GM19193 (cell line): ENCODE results near the gene SFRP2.

Source experiments
- POLR2A ChIP-seq: IDR thresholded peaks from 4 replicates; pipeline ENCODE4 v1.6.1; 2011; ENCODE audit not compliant: insufficient read depth, insufficient read length; ENCODE audit errors: extremely low read depth

The SFRP2 gene

DNA sequence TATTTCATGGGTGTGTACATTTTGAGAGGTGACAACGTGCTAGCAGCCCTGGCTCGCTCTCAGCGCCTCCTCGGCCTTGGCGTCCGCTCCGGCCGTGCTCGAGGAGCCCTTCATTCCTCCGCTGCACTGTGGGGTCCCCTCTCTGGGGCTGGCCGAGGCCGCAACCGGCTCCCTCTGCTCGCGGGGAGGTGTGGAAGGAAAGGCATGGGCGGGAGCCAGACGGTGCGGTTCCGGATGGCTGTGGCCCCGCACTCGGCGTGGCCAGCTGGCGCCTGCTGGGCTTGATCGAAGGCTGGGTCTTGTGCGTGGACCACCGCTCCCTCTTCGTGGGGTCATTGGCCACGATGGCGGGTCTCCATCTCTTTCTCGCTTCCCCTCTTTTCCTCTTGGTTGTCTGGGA lies 17.2 kb upstream of the SFRP2 start:
- TF ChIP-seq POLR2A = no peak

GRCh38 chr4:153804722-153805121 lies 15.8 kb upstream of the SFRP2 start:
- TF ChIP-seq POLR2A = no peak

GRCh38 chr4:153799694-153800074 lies 10.8 kb upstream of the SFRP2 start:
- TF ChIP-seq POLR2A = no peak

DNA sequence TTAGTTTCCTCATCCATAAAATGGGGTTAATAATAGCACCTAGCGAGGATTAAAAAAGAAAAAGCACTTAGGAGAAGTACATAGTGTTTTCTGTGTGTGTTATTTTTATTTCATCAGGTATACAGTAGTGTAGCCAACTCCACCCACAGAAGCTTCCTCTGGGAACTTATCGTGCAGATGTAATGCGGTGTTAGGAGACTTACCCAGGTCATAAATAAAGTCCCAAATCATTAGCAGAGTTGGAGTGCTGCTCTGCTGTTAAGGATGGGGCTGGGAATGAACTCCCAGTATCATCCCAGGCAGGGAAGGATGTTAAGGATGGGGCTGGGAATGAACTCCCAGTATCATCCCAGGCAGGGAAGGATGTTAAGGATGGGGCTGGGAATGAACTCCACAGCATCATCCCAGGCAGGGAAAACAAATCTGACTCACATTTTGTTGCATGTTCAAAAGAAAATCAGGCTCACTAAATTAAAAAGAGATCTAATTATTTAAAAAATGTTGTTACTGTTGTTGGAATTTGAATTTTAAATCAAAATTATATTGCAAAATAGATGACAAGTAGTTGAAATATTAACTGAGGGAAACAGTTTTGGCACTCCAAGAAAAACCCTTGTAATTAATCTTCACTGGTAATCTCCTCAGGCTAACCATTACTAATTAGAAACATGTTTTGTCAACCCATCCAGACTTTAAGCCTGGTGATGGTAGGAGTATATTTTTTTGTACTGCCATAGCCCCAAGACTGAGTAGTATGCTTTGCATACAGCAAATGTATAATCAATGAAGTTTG lies 10.2 kb upstream of the SFRP2 start:
- TF ChIP-seq POLR2A = no peak

- no peak for TF ChIP-seq POLR2A
These were observed 9.5 kb upstream of the SFRP2 start for GRCh38 chr4:153798420-153798819.

- no peak for TF ChIP-seq POLR2A
These were observed 5.1 kb upstream of the SFRP2 start for GRCh38 chr4:153794006-153794405.

DNA sequence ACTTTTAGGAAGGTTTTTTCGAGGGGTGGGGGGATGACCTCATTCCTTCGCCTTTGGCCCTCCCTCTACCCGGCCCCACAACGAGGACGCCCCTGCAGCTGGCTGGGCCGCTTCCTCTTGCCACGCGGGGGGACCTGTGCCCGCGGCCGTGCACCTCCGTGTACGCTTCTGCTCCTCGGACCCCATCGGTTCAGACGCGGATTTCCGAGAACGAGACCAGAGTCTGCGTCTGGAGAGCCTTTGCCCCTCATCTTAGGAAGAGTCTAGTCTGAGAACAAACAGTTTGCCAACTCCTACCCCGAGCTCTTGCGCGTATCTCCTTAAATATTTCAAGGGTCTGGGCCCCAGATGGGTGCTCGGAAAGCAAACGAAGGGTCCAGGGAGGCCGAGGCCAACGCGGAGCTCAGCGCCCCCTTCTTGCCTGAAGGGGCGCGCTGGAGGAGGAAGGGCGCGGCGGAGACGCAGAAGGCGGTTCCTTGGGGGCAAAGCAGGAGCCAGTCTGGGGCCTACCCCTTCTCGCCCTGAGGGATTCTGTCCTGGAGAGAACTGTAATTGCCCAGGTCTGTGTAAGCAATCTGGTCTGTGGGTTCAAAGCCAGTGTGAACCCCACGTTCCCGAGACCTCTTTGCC lies 3.9 kb upstream of the SFRP2 start:
- no peak for TF ChIP-seq POLR2A

DNA sequence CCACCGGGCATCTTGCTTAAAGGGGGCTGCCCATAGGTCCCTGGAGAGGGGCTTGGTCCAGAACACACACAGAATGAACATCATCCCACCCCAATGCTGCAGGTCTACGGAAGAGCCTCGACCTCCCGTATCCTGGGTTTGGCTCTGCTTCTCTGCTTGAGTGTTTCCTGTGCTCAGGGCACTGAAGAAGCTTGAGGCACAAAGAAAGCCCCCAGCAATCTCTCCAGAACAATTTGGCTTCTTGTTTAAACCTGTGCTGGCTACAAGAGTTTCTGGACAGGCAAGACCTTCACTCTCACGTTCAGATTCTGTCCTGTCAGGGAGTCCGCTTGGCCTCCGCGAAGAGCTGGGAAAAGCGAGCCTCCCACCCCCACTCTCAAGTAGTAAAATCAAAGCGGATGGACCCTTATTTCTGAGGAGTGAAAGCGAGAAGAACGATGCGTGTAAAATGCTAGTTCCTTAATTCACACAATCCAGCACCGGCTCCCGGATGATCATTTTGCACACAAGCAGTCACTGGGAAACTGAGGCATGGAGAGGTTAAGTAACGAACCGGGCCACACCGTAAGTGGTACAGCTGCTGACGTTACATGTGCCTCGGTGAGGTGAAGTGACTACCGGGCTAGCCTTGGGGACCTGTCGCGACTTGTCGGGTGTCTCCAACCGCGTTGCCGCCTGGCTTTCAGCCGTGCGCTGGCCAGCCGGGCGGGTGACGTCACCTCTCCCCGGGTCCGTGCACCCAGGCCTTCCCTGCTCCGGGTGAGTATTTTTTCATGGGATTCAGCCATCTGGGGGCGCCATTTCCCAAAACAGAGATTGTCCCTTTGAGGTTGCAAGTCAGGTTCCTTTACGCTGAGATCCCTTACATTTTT lies 3.1 kb upstream of the SFRP2 start:
- no peak for TF ChIP-seq POLR2A

GRCh38 chr4:153790962-153791551 lies 2.2 kb upstream of the SFRP2 start:
- TF ChIP-seq POLR2A = no peak

DNA sequence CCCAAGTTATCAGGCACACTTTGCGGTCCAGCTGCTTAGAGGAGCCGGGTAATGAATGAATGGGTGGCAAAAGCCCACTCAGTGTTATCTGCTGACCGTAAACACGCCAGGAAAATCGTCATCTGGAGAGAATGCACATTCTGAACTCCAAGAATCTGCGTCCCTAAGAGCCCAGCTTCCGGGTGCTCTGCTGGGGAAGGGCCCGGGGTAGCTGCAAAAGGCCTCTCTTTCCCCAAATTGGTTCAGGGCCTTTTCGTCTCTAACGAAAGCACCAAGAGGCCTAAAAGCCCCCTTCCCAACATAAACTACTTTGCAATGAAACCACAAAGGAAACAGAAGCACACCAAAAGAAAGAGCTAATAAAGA lies 1.6 kb upstream of the SFRP2 start:
- TF ChIP-seq POLR2A = no peak

DNA sequence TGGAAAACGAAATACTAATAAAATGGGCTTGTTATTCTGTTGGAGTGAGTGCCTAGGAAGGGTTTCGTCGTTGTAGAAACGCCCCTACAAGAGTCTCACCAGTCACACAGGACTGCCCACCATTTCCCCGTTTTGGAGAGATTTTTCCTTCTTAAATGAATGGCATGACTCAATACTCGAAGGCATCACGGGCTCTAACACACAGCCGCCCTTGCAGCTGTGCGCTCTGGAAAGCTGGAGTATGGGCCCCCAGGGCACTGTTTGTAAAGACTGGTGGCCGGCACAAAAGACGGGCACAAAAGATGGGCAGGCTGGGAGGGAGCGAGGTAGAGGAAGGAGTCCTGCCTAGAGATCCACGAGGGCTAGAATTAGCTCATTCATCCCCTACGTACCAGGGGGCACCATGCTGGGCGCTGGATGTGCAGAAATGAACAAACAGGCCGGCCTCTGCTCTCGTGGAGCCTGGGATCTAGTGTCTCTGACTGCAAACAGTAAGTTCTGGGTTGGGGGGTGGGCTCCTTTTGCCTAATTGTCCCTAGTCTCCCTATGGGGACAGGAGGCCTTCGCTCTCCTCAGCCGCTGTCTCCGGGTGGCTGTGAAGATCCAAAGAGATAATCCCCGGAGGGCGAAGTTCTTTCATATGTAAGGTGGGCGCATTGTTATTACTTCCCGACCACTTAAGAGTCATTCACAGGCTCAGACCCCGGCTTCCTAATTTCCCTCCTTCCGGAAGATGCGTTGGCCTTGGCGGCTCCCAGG lies 1.0 kb upstream of the SFRP2 start:
- TF ChIP-seq POLR2A = no peak

DNA sequence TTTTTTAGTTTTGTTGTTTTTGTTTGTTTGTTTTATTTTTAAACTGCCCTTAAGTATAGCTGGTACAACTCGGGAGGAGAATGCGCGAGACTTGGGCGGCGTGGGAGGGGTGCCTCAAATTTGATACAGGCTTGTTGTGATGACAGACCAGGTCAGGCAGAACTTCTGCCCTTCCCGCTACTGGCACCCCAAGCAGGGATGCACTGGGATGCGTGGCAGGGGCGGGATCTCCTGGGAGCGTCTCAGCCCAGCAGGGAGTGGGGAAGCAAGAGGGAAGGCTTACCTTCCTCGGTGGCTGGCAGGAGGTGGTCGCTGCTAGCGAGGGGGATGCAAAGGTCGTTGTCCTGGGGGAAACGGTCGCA lies 851 bp downstream of the SFRP2 start:
- TF ChIP-seq POLR2A = no peak

GRCh38 chr4:153787575-153787974 lies 1.3 kb downstream of the SFRP2 start:
- no peak for TF ChIP-seq POLR2A

DNA sequence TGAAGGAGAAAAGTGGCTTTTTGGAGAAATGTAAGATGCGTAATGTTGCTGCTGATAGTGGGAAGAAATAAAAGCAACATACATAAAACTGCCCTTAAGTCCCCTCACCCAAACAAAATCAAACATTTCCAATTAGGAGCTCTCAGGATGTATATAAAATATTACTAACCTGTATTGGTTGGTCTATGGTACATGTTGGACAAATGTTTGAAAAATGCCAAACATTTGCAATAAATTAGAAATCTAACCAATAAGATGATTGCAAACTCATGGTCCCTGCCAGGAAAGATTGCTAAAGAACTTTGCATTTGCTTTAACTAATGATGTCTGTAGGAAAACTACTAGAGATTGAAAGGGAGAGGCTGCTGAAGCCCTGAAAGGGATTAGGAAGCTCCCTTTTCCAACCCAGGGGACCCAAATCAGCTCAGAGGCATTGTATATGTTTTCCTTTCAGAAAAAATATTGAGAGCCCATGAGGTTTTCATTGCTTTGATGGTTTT lies 1.8 kb downstream of the SFRP2 start:
- no peak for TF ChIP-seq POLR2A
